Muscle layer of colon (tissue), 2 donors: ENCODE measurements around the gene SMAD6.

ENCODE experiments used
- H3K27ac ChIP-seq: one replicate; pipeline ENCODE4 v1.7.0; 2013; ENCODE audit warnings: low read depth, mild to moderate bottlenecking, low read length, moderate library complexity
- H3K27me3 ChIP-seq, 2 donors: one replicate each; pipeline ENCODE4 v1.7.0; 2013; ENCODE audit warnings: low read length in 2 of 2, mild to moderate bottlenecking in 2 of 2; ENCODE audit not compliant: insufficient read depth in 2 of 2, control insufficient read depth in 1 of 2
- H3K36me3 ChIP-seq: one replicate; pipeline ENCODE4 v1.7.0; 2013; ENCODE audit warnings: mild to moderate bottlenecking, low read length; ENCODE audit not compliant: insufficient read depth
- H3K4me1 ChIP-seq: one replicate; pipeline ENCODE4 v1.7.0; 2013; ENCODE audit warnings: mild to moderate bottlenecking, low read length; ENCODE audit not compliant: insufficient read depth
- H3K4me3 ChIP-seq, 2 donors: one replicate each; pipeline ENCODE4 v1.7.0; 2013; ENCODE audit warnings: low read length in 2 of 2, low read depth in 1 of 2, mild to moderate bottlenecking in 1 of 2, moderate library complexity in 1 of 2
- H3K9ac ChIP-seq: one replicate; pipeline ENCODE4 v1.7.0; 2013; ENCODE audit warnings: low read length
- H3K9me3 ChIP-seq: one replicate; pipeline ENCODE4 v1.7.0; 2013; ENCODE audit warnings: mild to moderate bottlenecking, low read length
- donor health status: abdominal sarcoma.
- donor health status: Adenocarcinoma of cecum.

SMAD6 gene

DNA sequence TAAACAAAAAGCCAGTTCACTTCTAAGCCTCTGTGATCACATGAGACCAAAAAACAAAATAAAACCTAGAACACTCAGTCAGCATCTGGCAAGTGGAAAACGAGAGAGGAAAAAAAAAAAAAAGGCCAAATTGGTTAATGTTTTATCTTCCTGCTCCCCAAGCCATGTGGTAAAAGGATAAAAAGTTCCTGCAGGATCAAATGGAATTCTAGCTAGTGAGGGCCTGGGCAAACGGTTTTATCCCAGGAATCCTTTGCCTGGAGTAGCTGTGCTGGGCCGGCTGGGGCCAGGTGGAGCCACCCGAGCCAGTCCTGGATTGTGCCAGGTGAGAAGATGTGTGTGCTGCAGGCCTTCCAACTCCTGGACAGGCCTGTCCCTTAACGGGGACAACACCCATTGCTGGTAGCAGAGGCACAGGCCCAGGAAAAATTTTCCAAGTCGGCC, 13.2 kb downstream of the SMAD6 start:
- H3K9me3 ChIP-seq = no peaks in the 10 kb centered on the region
- H3K27me3 ChIP-seq = no peaks in the 10 kb centered on the region
- H3K4me1 ChIP-seq = peaks cover 48% of the 10 kb centered on the region
- H3K4me3 ChIP-seq = no peak overlapping the region
- no peak overlapping the region for H3K27ac ChIP-seq
- H3K9ac ChIP-seq = no peak overlapping the region
- H3K36me3 ChIP-seq = peaks cover 6% of the 10 kb centered on the region

GRCh38 chr15:66715720-66716655, 14.0 kb downstream of the SMAD6 start:
- no peak overlapping the region for H3K4me3 ChIP-seq
- H3K27me3 ChIP-seq = no peaks in the 10 kb centered on the region
- H3K36me3 ChIP-seq = peaks cover 6% of the 10 kb centered on the region
- H3K27ac ChIP-seq = no peak overlapping the region
- H3K9me3 ChIP-seq = no peaks in the 10 kb centered on the region
- peaks cover 40% of the 10 kb centered on the region for H3K4me1 ChIP-seq
- H3K9ac ChIP-seq = no peak overlapping the region

- Histone ChIP-seq H3K27me3 (no peaks in the 10 kb centered on the region), H3K27ac (no peak overlapping the region), H3K4me3 (no peak overlapping the region), H3K4me1 (peaks cover 34% of the 10 kb centered on the region), H3K9ac (no peak overlapping the region), H3K9me3 (no peaks in the 10 kb centered on the region), H3K36me3 (peaks cover 6% of the 10 kb centered on the region)
Measured at GRCh38 chr15:66716656-66717020, 14.6 kb downstream of the SMAD6 start.

GRCh38 chr15:66718220-66718988, 16.4 kb downstream of the SMAD6 start:
- Histone ChIP-seq H3K4me1 (peaks cover 37% of the 10 kb centered on the region), H3K9ac (no peak overlapping the region), H3K4me3 (no peak overlapping the region), H3K9me3 (no peaks in the 10 kb centered on the region), H3K27ac (no peak overlapping the region), H3K27me3 (no peaks in the 10 kb centered on the region), H3K36me3 (peaks cover 6% of the 10 kb centered on the region)

- Histone ChIP-seq H3K36me3 (peaks cover 6% of the 10 kb centered on the region), H3K4me1 (peaks cover 35% of the 10 kb centered on the region), H3K9me3 (no peaks in the 10 kb centered on the region), H3K27ac (no peak overlapping the region), H3K27me3 (no peaks in the 10 kb centered on the region), H3K4me3 (no peak overlapping the region), H3K9ac (no peak overlapping the region)
Measured at GRCh38 chr15:66719471-66719870, 17.4 kb downstream of the SMAD6 start.

DNA sequence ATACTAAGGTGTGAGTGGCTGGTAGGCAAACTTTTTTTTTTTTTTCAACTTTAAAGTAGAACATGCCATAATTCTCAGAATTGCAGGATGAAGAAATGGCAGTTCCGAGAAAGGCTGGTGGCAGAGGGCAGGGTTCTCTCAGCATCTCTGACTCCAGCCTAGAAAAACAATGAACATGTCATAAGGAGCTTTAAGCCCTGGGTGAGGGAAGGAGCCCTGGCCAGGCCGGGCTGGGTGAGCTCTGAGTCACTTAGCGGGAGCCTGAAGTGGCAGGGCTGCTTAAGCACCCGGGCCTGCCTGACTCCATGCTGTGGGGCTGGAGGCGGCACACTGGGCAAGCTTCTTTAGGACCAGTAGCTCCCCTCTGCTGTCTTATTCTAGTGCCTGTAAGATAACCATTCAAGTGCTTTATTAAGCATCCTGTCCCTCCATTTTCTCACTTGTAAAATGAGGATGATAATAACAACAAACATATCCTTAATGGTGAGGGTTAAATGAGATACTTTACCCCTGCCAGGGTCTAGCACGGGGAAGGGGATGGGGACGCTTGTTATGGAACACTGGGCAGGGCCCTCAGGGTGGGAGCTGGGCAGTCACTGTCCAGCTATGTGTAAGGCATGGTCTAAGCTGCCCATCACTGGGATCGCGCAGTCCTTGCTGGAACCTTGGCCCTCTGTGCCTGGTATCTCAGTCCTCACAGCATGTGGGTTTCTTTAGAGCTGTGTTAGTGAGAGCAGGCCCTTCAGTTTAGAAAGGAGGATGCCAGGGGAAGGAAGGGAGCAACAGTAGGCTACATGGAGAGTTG, 18.4 kb downstream of the SMAD6 start:
- Histone ChIP-seq H3K36me3 (peaks cover 6% of the 10 kb centered on the region), H3K4me3 (no peak overlapping the region), H3K27ac (no peak overlapping the region), H3K9ac (no peak overlapping the region), H3K4me1 (peaks cover 35% of the 10 kb centered on the region), H3K9me3 (no peaks in the 10 kb centered on the region), H3K27me3 (no peaks in the 10 kb centered on the region)

DNA sequence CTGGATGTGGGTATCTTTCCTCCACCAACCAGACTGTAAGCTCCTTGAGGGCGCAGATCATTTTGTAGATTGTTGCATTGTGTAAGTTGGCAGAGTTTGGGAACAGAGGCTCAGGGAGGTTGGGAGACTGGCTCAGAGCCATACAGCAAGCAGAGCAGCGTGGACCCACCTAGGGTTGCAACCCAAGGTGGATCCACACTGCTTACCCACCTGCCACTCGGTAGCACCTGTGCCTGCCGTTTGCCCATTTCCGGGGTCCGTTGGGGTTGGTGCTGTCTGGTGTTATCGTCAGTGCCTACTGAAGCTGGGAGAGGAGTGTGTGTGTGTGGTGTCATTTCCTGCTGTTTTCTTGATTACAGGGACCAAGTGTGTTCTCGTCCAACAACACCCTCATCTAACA, 19.0 kb downstream of the SMAD6 start:
- H3K9me3 ChIP-seq = no peaks in the 10 kb centered on the region
- H3K4me3 ChIP-seq = no peak overlapping the region
- no peaks in the 10 kb centered on the region for H3K27me3 ChIP-seq
- no peak overlapping the region for H3K9ac ChIP-seq
- H3K27ac ChIP-seq = no peak overlapping the region
- peaks cover 6% of the 10 kb centered on the region for H3K36me3 ChIP-seq
- H3K4me1 ChIP-seq = peaks cover 38% of the 10 kb centered on the region

- Histone ChIP-seq H3K9ac (no peak overlapping the region), H3K9me3 (no peaks in the 10 kb centered on the region), H3K4me1 (peaks cover 38% of the 10 kb centered on the region), H3K4me3 (no peak overlapping the region), H3K36me3 (peaks cover 6% of the 10 kb centered on the region), H3K27me3 (no peaks in the 10 kb centered on the region), H3K27ac (no peak overlapping the region)
Measured at GRCh38 chr15:66721501-66721937, 19.5 kb downstream of the SMAD6 start.

- no peak overlapping the region for H3K27ac ChIP-seq
Measured at GRCh38 chr15:66721954-66722353, 19.9 kb downstream of the SMAD6 start.

DNA sequence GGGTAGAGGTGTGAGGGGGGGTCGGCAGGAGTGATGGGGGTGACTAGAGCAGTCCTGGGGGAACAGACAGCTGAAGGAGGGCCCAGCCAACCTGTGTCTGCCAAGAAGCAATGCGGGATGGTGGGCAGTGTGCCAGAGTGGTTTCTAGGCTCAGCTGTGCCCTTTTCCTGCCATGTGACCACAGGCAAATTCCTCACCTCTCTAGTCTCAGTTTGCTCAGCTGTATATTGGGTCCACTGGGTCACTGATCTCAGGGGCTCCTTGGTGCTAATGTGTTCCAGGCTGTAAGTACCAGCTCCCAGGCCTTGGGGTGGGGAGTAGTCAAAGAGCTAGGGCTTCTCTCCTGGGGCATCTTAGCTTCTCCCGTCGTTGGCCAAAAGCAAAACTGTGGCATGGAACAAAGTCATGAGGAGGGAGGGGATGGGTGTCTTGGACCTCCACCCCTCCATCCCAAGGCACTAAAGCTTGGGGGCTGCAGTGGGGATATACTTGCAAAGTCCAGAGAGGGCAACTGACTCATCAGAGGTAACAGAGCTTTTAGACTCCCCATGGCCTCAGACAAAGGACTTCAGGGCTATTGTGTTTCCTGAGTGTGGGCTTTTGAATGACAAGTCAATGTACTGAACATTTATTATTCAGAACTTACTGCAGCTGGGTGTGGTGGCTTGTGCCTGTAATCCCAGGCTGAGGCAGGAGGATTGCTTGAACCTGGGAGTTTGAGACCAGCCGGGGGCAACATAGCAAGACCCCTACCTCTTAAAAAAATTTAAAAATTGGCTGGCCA, 20.9 kb downstream of the SMAD6 start:
- H3K4me1 ChIP-seq = peaks cover 30% of the 10 kb centered on the region
- H3K4me3 ChIP-seq = no peak overlapping the region
- no peak overlapping the region for H3K27ac ChIP-seq

More at GRCh38 chr15:66721954-66722353, 19.9 kb downstream of the SMAD6 start:
- peaks cover 6% of the 10 kb centered on the region for H3K36me3 ChIP-seq
- H3K4me3 ChIP-seq = no peak overlapping the region
- H3K9me3 ChIP-seq = no peaks in the 10 kb centered on the region
- peaks cover 34% of the 10 kb centered on the region for H3K4me1 ChIP-seq
- H3K9ac ChIP-seq = no peak overlapping the region
- no peaks in the 10 kb centered on the region for H3K27me3 ChIP-seq

More for the DNA sequence above, 20.9 kb downstream of the SMAD6 start:
- Histone ChIP-seq H3K9me3 (no peaks in the 10 kb centered on the region), H3K27me3 (no peaks in the 10 kb centered on the region), H3K9ac (no peak overlapping the region), H3K36me3 (no peaks in the 10 kb centered on the region)
